GM12878 (cell line): ENCODE results near the gene NPRL2. TPM values are rescaled to one million over a fixed set of nuclear protein-coding genes. Genes with fewer than 3 reads are reported as not detected.

Experiments
- BCL3 ChIP-seq: IDR thresholded peaks from 2 replicates; pipeline ENCODE4 v1.6.1; 2011; ENCODE audit warnings: borderline replicate concordance, low read depth, mild to moderate bottlenecking, moderate library complexity, low read length; ENCODE audit not compliant: insufficient read depth, poor library complexity, severe bottlenecking
- EGR1 ChIP-seq, 2 experiments: IDR thresholded peaks; 1 replicate in 1 of 2; 2 replicates in 1 of 2; pipeline ENCODE4 v1.6.1; 2011 to 2012; ENCODE audit warnings: low read depth in 2 of 2, low read length in 2 of 2, borderline replicate concordance in 1 of 2, mild to moderate bottlenecking in 1 of 2, moderate library complexity in 1 of 2
- HDAC6 ChIP-seq: fragments of 200-600 bp; sonication (generic); IDR thresholded peaks from one replicate; pipeline ENCODE4 v1.8.0; 2017; ENCODE audit warnings: antibody characterized with exemption; ENCODE audit not compliant: unreplicated experiment
- NFIC ChIP-seq: IDR thresholded peaks from 2 replicates; pipeline ENCODE4 v1.6.1; 2012; ENCODE audit warnings: low read depth, mild to moderate bottlenecking, inconsistent platforms, low read length, moderate library complexity
- NKRF ChIP-seq: fragments of 450-650 bp; conservative IDR thresholded peaks from 2 replicates; pipeline ENCODE4 v1.6.1; 2017; ENCODE audit warnings: mild to moderate bottlenecking, moderate library complexity
- RB1 ChIP-seq: fragments of 450-650 bp; formaldehyde crosslinking; IDR thresholded peaks from 2 replicates; pipeline ENCODE4 v1.6.1; 2017; ENCODE audit warnings: mild to moderate bottlenecking, borderline replicate concordance
- RFX5 ChIP-seq: IDR thresholded peaks from 2 replicates; pipeline ENCODE4 v1.6.1; 2011; ENCODE audit warnings: low read depth, low read length, improper control_type of control experiment
- polyA plus RNA-seq, 11 experiments: library from polyadenylated mRNA; depleted of rRNA in 4 of 11; unstranded in 6 of 11; stranded (reverse) in 5 of 11; fragments of >200 nt; fragmentation: Nextera tagmentation in 4 of 11; fragmentation: Illumina TruSeq in 1 of 11; extraction: Ambion mirVana in 4 of 11; extraction: Trizol in 1 of 11; gene quantifications; 1 replicate in 1 of 11; 2 replicates in 10 of 11; pipeline versions ENCODE4 v1.2.1 to v1.2.3, GENCODE V29; 2011 to 2016; ENCODE audit warnings: inconsistent platforms in 2 of 11, missing spikeins in 2 of 11, low read depth in 1 of 11
- total RNA-seq, 4 experiments: library from RNA; depleted of rRNA in 3 of 4; stranded (reverse); fragments of >200 nt in 3 of 4; fragmentation: Illumina TruSeq in 1 of 4; extraction: Trizol in 1 of 4; gene quantifications; 2 replicates each; pipeline versions ENCODE4 v1.2.1 to v1.2.3, GENCODE V29; 2013 to 2021

NPRL2 gene
- total and polyA plus RNA-seq, 10 of the 15 experiments (the other 5 are each of a cell fraction or from before 2014, with no cell fraction given): 17.8 to 54.2 (median 32.9) TPM

- TF ChIP-seq NKRF (no peak), HDAC6 (no peak), RB1 (no peak), BCL3 (no peak), RFX5 (no peak), NFIC (no peak), EGR1 (IDR thresholded peaks at IDR 0.05; ENCODE audit: borderline replicate concordance in 1 of 2, low read depth in 2 of 2, low read length in 2 of 2) (no peak)
These were observed 48.2 kb downstream of the NPRL2 start (continued) for GRCh38 chr3:50302095-50303012.
